Suprapubic skin (tissue), 4 donors: ENCODE results near the gene DNAJC25. TPM values are rescaled to one million over a fixed set of nuclear protein-coding genes. Genes with fewer than 3 reads are reported as not detected.

Experiments used
- DNase-seq, 2 donors: peaks; one replicate each; pipeline ENCODE4 v3.0.0-alpha.2; 2019; ENCODE audit warnings: low spot score in 2 of 2
- H3K27ac ChIP-seq: fragments of 200-600 bp; sonication (generic); one replicate; pipeline ENCODE4 v1.5.1; 2019
- H3K27me3 ChIP-seq: fragments of 200-600 bp; sonication (generic); one replicate; pipeline ENCODE4 v1.5.1; 2019
- H3K36me3 ChIP-seq: fragments of 200-600 bp; sonication (generic); one replicate; pipeline ENCODE4 v1.5.1; 2019
- H3K4me1 ChIP-seq: fragments of 200-600 bp; sonication (generic); one replicate; pipeline ENCODE4 v1.5.1; 2019
- H3K4me3 ChIP-seq: fragments of 200-600 bp; sonication (generic); one replicate; pipeline ENCODE4 v1.5.1; 2019; ENCODE audit warnings: mild to moderate bottlenecking
- H3K9me3 ChIP-seq: fragments of 200-600 bp; sonication (generic); one replicate; pipeline ENCODE4 v1.5.1; 2019
- CTCF ChIP-seq, 2 donors: fragments of 200-600 bp in 1 of 2; fragments of 450-650 bp in 1 of 2; sonication (generic) in 1 of 2; IDR thresholded peaks; one replicate each; pipeline ENCODE4 v1.5.1; 2016 to 2019; ENCODE audit warnings: antibody characterized with exemption in 2 of 2, mild to moderate bottlenecking in 1 of 2, moderate library complexity in 1 of 2
- EP300 ChIP-seq: sonication (generic); formaldehyde crosslinking; IDR thresholded peaks from one replicate; pipeline ENCODE4 v1.6.1; 2017; ENCODE audit warnings: antibody characterized with exemption
- POLR2A ChIP-seq, 2 donors: fragments of 450-650 bp; IDR thresholded peaks; one replicate each; pipeline ENCODE4 v1.6.1; 2017; ENCODE audit warnings: antibody characterized with exemption in 2 of 2, mild to moderate bottlenecking in 2 of 2, moderate library complexity in 2 of 2
- POLR2AphosphoS5 ChIP-seq, 3 donors: sonication (generic); formaldehyde crosslinking; IDR thresholded peaks; one replicate each; pipeline ENCODE4 v1.6.1; 2017; ENCODE audit warnings: antibody characterized with exemption in 3 of 3
- WGBS: methylation state at CpG from one replicate; pipeline ENCODE4 v1.1.5; 2018; 5-methylcytosine and 5-hydroxymethylcytosine counted together
- total RNA-seq, 4 donors: library from RNA; depleted of rRNA; stranded (reverse); fragments of >200 nt; gene quantifications; one replicate each; pipeline ENCODE4 v1.1.0, GENCODE V29; 2016

Gene DNAJC25
- total RNA-seq, 4 donors from 2014 or later = 3.7 to 6.4 (median 5.0) TPM

- no peak for DNase-seq
- H3K9me3 ChIP-seq = no peaks in the 10 kb centered on the region
- H3K4me3 ChIP-seq = no peak overlapping the region
- H3K27me3 ChIP-seq = no peaks in the 10 kb centered on the region
- H3K36me3 ChIP-seq = no peaks in the 10 kb centered on the region
- peaks cover 39% of the 10 kb centered on the region for H3K4me1 ChIP-seq
- no peak overlapping the region for H3K27ac ChIP-seq
- 88% methylated on average over 1 of the region's 1 CpG for WGBS
- TF ChIP-seq POLR2AphosphoS5 (IDR thresholded peaks at IDR 0.05) = no peak
Measured at GRCh38 chr9:111634860-111635259, 3.7 kb downstream of the DNAJC25 start.

DNA sequence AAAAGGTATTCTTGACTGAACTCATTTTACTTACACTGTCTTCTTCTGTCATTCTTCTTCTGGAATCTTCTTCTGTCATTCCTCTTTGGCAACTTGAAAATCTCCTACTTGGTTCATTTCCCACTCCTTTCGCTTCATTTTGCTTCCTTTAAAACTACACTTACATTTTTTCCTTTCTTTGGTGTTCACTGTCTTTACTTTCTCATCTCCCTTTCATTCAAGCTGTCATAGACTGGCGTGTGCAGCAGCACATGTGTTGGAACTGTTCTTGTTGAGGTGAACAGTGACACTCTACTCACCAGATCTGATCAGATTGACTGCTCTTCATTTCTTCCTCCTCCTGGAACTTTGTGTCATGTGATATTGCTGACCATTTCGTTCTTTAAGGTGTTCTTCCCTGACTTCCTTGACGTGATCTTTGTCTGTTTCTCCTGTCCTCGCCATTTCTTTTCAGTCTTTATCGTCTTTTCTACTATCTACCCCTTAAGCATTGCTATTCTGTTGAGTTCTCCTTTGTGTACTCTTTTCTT, 6.4 kb downstream of the DNAJC25 start:
- no peaks in the 10 kb centered on the region for H3K36me3 ChIP-seq
- H3K4me1 ChIP-seq = peaks cover 23% of the 10 kb centered on the region
- no peak overlapping the region for H3K4me3 ChIP-seq
- H3K9me3 ChIP-seq = no peaks in the 10 kb centered on the region
- no peak for DNase-seq
- H3K27ac ChIP-seq = no peak overlapping the region
- WGBS = 69% methylated on average over 6 of the region's 6 CpGs
- TF ChIP-seq EP300 (no peak), POLR2AphosphoS5 (IDR thresholded peaks at IDR 0.05) (no peak), POLR2A (IDR thresholded peaks at IDR 0.05) (no peak), CTCF (IDR thresholded peaks at IDR 0.05) (no peak)
- no peaks in the 10 kb centered on the region for H3K27me3 ChIP-seq

DNA sequence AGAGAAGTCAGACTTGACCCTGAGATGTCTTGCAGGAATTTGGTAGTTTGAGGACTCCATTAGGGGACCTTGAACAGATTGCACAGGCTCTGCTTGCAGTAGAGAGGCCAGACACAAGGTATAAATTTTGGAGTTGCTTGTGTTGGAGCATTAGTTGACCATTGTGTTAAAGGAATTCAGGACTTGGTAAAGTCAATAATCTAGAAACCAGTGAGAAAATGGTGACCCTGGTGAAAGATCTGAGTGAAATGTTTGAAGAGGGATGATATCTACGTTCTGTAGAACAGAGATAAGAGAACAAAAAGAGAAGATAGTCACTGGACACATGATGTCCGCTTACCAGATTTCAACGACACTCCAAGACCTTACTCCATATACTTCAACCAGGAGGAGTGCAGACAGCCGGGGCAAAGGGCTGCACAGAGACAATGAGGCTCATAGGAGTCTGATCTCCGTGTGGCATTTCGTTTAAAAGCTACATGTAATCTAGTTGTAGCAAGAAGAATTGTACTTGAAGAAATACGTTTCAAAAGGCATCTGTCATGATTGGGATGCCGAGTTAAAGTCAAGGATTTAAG, 13.2 kb downstream of the DNAJC25 start:
- 88% methylated on average over 8 of the region's 8 CpGs for WGBS
- no peak overlapping the region for H3K27ac ChIP-seq
- H3K9me3 ChIP-seq = no peaks in the 10 kb centered on the region
- H3K4me3 ChIP-seq = no peak overlapping the region
- H3K4me1 ChIP-seq = no peaks in the 10 kb centered on the region
- TF ChIP-seq CTCF (IDR thresholded peaks at IDR 0.05) (no peak), EP300 (no peak), POLR2AphosphoS5 (IDR thresholded peaks at IDR 0.05) (no peak), POLR2A (IDR thresholded peaks at IDR 0.05) (no peak)
- H3K27me3 ChIP-seq = no peaks in the 10 kb centered on the region
- H3K36me3 ChIP-seq = peaks cover 14% of the 10 kb centered on the region
- no peak for DNase-seq

GRCh38 chr9:111645806-111646205, 14.7 kb downstream of the DNAJC25 start:
- H3K9me3 ChIP-seq = no peaks in the 10 kb centered on the region
- H3K4me1 ChIP-seq = no peaks in the 10 kb centered on the region
- no peak overlapping the region for H3K27ac ChIP-seq
- DNase-seq = no peak
- no peak overlapping the region for H3K4me3 ChIP-seq
- WGBS = 82% methylated on average over 1 of the region's 1 CpG
- peaks cover 18% of the 10 kb centered on the region for H3K36me3 ChIP-seq
- H3K27me3 ChIP-seq = no peaks in the 10 kb centered on the region
- TF ChIP-seq POLR2AphosphoS5 (IDR thresholded peaks at IDR 0.05) (no peak), POLR2A (IDR thresholded peaks at IDR 0.05) (no peak), EP300 (no peak), CTCF (IDR thresholded peaks at IDR 0.05) (no peak)

DNA sequence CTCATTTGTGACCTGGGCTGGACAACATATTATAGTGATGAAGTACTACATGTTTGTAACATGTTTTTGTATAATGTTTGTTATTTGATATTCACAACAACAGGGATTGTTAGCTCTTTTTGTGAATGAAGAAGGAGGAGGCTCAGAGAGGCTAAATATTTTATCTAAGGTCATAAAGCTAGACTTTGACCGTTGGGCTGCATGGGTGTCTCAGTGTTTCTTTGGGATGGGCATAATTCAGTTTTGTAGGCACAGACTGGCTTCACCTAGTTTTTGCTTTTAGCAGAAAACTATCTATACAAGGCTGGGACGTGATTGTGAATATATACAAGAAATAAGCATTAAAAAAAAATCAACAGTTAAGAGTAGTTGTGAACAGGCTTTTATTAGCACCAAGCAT, 15.3 kb downstream of the DNAJC25 start:
- Histone ChIP-seq H3K27me3 (no peaks in the 10 kb centered on the region), H3K9me3 (no peaks in the 10 kb centered on the region), H3K36me3 (peaks cover 20% of the 10 kb centered on the region), H3K4me3 (no peak overlapping the region), H3K4me1 (no peaks in the 10 kb centered on the region), H3K27ac (no peak overlapping the region)
- TF ChIP-seq POLR2A (IDR thresholded peaks at IDR 0.05) = no peak
- DNase-seq = no peak
- 88% methylated on average over 2 of the region's 2 CpGs for WGBS

GRCh38 chr9:111648066-111648465, 16.9 kb downstream of the DNAJC25 start:
- no peaks in the 10 kb centered on the region for H3K4me1 ChIP-seq
- no peak for DNase-seq
- H3K9me3 ChIP-seq = no peaks in the 10 kb centered on the region
- no peak for TF ChIP-seq POLR2A (IDR thresholded peaks at IDR 0.05)
- no peak for TF ChIP-seq CTCF (IDR thresholded peaks at IDR 0.05)
- TF ChIP-seq EP300 = no peak
- TF ChIP-seq POLR2AphosphoS5 (IDR thresholded peaks at IDR 0.05) = no peak
- no peak overlapping the region for H3K27ac ChIP-seq
- H3K4me3 ChIP-seq = no peak overlapping the region
- H3K36me3 ChIP-seq = peaks cover 23% of the 10 kb centered on the region
- 76% methylated on average over 4 of the region's 4 CpGs for WGBS
- no peaks in the 10 kb centered on the region for H3K27me3 ChIP-seq
